Type B pancreatic cell (in vitro differentiated cells): ENCODE measurements around the gene LZIC. TPM values are rescaled to one million over a fixed set of nuclear protein-coding genes. Genes with fewer than 3 reads are reported as not detected.

Source experiments
- DNase-seq: peaks from one replicate; pipeline ENCODE4 v3.0.0; 2021; ENCODE audit warnings: mixed read lengths; ENCODE audit not compliant: unreplicated experiment; ENCODE audit errors: extremely low spot score
- H3K27ac Mint-ChIP-seq: 2 replicates; pipeline ENCODE4 v1.8.0; 2021; ENCODE audit warnings: mild to moderate bottlenecking, mixed read lengths
- H3K27me3 Mint-ChIP-seq: 2 replicates; pipeline ENCODE4 v1.8.0; 2021; ENCODE audit warnings: mixed read lengths
- H3K36me3 Mint-ChIP-seq: 2 replicates; pipeline ENCODE4 v1.8.0; 2021; ENCODE audit warnings: mixed read lengths
- H3K4me1 Mint-ChIP-seq: one replicate; pipeline ENCODE4 v1.8.0; 2021; ENCODE audit warnings: mixed read lengths; ENCODE audit not compliant: unreplicated experiment
- H3K4me3 Mint-ChIP-seq: 2 replicates; pipeline ENCODE4 v1.8.0; 2021; ENCODE audit warnings: mild to moderate bottlenecking, mixed read lengths
- H3K9me3 Mint-ChIP-seq: 2 replicates; pipeline ENCODE4 v1.8.0; 2021; ENCODE audit warnings: mixed read lengths
- CTCF ChIP-seq: fragments of 200-600 bp; sonication (generic); conservative IDR thresholded peaks from 2 replicates; pipeline ENCODE4 v1.5.0; 2021; ENCODE audit warnings: antibody characterized with exemption, mild to moderate bottlenecking
- long read RNA-seq: library from polyadenylated mRNA; unstranded; transcript quantifications from one replicate; pipeline ENCODE4 v2.0.0, GENCODE V29; 2020
- total RNA-seq: library from RNA; stranded (reverse); gene quantifications from 2 replicates; pipeline ENCODE4 v1.2.1, GENCODE V29; 2021; ENCODE audit warnings: low replicate concordance

The LZIC gene
- 37.9 and 41.8 TPM in 2 replicates for total RNA-seq
- long read RNA-seq, transcript LZIC-201 (8 exons, 945 nt), result minor isoform, 26 of 96 reads
- long read RNA-seq, transcript LZIC-202 (8 exons, 2,281 nt), result major isoform, 28 of 96 reads
- long read RNA-seq, transcript LZIC-203 (7 exons, 1,405 nt), result minor isoform, 24 of 96 reads
- long read RNA-seq, partial matches to known transcripts, result 4 of 96 reads
- long read RNA-seq, other reads (novel, unspliced or antisense), result 14 of 96 reads

DNA sequence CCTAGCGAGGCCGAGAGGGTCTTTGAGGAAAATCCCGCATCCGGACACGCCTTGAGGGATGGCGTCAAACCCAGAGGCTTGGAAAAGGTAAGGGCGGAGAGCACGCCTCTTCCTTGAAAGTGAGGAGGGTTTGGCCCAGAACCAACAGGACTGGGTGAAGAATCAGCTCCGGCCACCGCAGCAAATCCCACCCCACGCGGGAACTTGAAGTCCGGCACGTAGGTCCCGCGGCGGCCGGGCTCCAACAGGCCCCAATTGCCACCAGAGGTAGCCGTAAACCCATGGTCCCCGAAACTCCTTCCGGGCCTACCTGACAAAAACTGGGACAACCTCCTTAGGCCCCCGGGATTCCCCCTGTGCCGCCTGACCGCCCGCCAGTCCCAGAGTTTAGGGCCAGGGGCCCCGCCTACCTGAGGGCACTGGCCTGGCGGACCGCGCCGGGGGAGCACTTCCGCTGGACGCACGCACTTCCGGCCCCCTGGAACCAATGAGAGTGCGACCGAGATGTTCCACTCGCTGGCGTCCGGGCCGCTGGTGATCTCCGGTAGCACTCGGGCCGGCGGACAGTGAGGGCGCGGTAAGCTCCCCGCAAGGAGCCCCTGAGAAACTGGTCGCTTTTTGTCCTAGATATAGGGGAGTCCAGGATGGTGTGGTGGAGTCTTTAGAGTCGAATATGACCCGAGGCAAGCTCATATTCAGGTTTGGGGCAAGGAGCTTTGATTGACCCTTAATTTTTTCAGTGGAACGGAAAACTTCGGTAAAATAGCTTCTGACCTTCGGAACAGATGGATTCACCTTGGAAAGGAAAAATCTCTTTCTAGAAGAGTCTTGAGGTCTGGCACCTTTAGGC lies at the start of gene LZIC, which contains the start of gene NMNAT1:
LZIC (minus strand) TSS at position 453 of the 850 bp plus-strand sequence. CDS start 6,772 bp downstream, outside the sequence.
NMNAT1 (plus strand) TSS at position 537 of the 850 bp plus-strand sequence. CDS start 28,599 bp downstream, outside the sequence.
- Mint-ChIP-seq H3K4me1 (peaks cover 10% of the 10 kb centered on the region), H3K27ac (peak within 1 kb of the TSS; percentile 95), H3K36me3 (peaks cover 6% of the 10 kb centered on the region), H3K4me3 (peak within 1 kb of the TSS; percentile 93), H3K9me3 (no peaks in the 10 kb centered on the region), H3K27me3 (no peaks in the 10 kb centered on the region)
- peak; percentile 91 for DNase-seq
- TF ChIP-seq CTCF, result no peak

GRCh38 chr1:9992910-9993309 lies 49.7 kb upstream of the LZIC start:
- H3K27ac Mint-ChIP-seq, result no peak overlapping the region

GRCh38 chr1:9990944-9991343 lies 47.8 kb upstream of the LZIC start:
- Mint-ChIP-seq H3K27me3 (peaks cover 12% of the 10 kb centered on the region), H3K36me3 (no peaks in the 10 kb centered on the region), H3K9me3 (no peaks in the 10 kb centered on the region), H3K4me1 (no peaks in the 10 kb centered on the region), H3K4me3 (no peak overlapping the region), H3K27ac (no peak overlapping the region)
- TF ChIP-seq CTCF, result no peak
- no peak for DNase-seq

More at GRCh38 chr1:9992910-9993309, 49.7 kb upstream of the LZIC start:
- no peaks in the 10 kb centered on the region for H3K9me3 Mint-ChIP-seq
- no peak for DNase-seq
- TF ChIP-seq CTCF, result no peak
- H3K36me3 Mint-ChIP-seq, result no peaks in the 10 kb centered on the region
- H3K27me3 Mint-ChIP-seq, result peaks cover 24% of the 10 kb centered on the region
- H3K4me3 Mint-ChIP-seq, result no peak overlapping the region
- H3K4me1 Mint-ChIP-seq, result peaks cover 5% of the 10 kb centered on the region

DNA sequence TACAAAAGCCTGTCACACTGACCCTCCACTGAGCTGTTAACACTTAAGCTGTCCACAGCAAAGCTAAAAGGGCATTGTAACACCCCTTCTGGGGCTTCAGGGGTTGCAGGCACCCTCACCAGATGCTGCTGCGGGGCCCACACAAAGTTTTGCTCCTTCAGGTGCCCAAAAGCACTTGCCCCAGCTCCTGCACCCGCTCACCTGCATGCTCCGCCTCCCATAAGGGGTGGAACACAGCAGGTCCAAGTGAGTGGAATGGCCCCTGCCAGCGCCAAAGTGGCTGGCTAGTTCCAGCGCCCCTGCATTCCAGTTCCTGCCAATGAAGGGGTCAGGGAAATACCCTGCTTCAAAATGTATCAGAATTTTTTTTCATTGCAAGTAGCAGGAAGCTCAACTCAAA lies 46.6 kb upstream of the LZIC start:
- H3K9me3 Mint-ChIP-seq, result no peaks in the 10 kb centered on the region
- TF ChIP-seq CTCF, result no peak
- H3K27ac Mint-ChIP-seq, result no peak overlapping the region
- peaks cover 1% of the 10 kb centered on the region for H3K4me1 Mint-ChIP-seq
- H3K36me3 Mint-ChIP-seq, result no peaks in the 10 kb centered on the region
- H3K4me3 Mint-ChIP-seq, result no peak overlapping the region
- no peak for DNase-seq
- H3K27me3 Mint-ChIP-seq, result peaks cover 9% of the 10 kb centered on the region

DNA sequence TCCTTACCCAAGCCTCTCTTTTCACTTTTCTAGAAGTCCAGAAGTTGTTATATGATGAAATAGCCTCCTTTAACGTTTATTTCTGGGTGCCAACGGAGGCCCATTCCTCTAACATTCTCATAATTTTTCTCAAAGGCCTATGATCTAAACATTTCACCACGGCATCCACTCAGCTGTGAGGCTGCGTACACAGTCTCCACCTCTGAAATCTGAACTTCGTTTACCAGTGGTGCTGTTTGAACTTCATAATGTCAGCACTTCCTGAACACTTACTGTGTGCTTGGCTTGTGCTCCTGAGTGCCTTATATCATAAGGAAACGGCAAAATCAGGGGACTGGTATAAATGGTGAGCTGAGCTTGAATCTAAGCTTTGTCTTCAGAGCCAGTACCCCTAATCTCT lies 41.8 kb upstream of the LZIC start:
- no peak for DNase-seq
- H3K4me3 Mint-ChIP-seq, result no peak overlapping the region
- H3K9me3 Mint-ChIP-seq, result no peaks in the 10 kb centered on the region
- no peaks in the 10 kb centered on the region for H3K27me3 Mint-ChIP-seq
- H3K4me1 Mint-ChIP-seq, result peaks cover 4% of the 10 kb centered on the region
- TF ChIP-seq CTCF, result no peak
- peaks cover 8% of the 10 kb centered on the region for H3K36me3 Mint-ChIP-seq
- H3K27ac Mint-ChIP-seq, result no peak overlapping the region
